DND-41 (cell line): ENCODE results near the gene NRXN2.

Experiments used
- ATAC-seq: fragments of 200-7000 bp; cut with Tn5 transposase; 3 replicates; pipeline ENCODE4 v1.9.1; 2021; ENCODE audit warnings: low read depth; ENCODE audit not compliant: insufficient read depth
- DNase-seq: peaks from one replicate; pipeline ENCODE4 v3.0.0-alpha.2; 2020
- H2AFZ ChIP-seq: 2 replicates; pipeline ENCODE4 v1.6.0; 2012; ENCODE audit warnings: low read depth, low read length
- H3K27ac ChIP-seq: 2 replicates; pipeline ENCODE4 v1.5.1; 2012; ENCODE audit warnings: low read length, inconsistent platforms
- H3K27me3 ChIP-seq: fragments of 200-600 bp; sonication (generic); 2 replicates; pipeline ENCODE4 v1.6.0; 2012; ENCODE audit warnings: low read length, mild to moderate bottlenecking, inconsistent platforms; ENCODE audit not compliant: insufficient read depth, poor library complexity
- H3K36me3 ChIP-seq: 2 replicates; pipeline ENCODE4 v1.5.1; 2012; ENCODE audit warnings: low read length, inconsistent platforms; ENCODE audit not compliant: insufficient read depth
- H3K4me1 ChIP-seq: 2 replicates; pipeline ENCODE4 v1.5.1; 2012; ENCODE audit warnings: mild to moderate bottlenecking, low read length; ENCODE audit not compliant: insufficient read depth
- H3K4me2 ChIP-seq: 2 replicates; pipeline ENCODE4 v1.6.0; 2012; ENCODE audit warnings: mild to moderate bottlenecking, moderate library complexity, low read length, inconsistent platforms; ENCODE audit not compliant: insufficient read depth
- H3K4me3 ChIP-seq, 2 experiments: fragments of 200-600 bp in 1 of 2; shearing (Covaris generic) in 1 of 2; 2 replicates each; pipeline ENCODE4 v1.5.1; 2012 to 2016; ENCODE audit warnings: inconsistent platforms in 2 of 2, low read length in 2 of 2, mild to moderate bottlenecking in 2 of 2, low read depth in 1 of 2, moderate library complexity in 1 of 2
- H3K79me2 ChIP-seq: 2 replicates; pipeline ENCODE4 v1.6.0; 2012; ENCODE audit warnings: low read length, inconsistent platforms; ENCODE audit not compliant: insufficient read depth
- H3K9ac ChIP-seq: 2 replicates; pipeline ENCODE4 v1.6.0; 2012; ENCODE audit warnings: low read depth, mild to moderate bottlenecking, inconsistent platforms, low read length, moderate library complexity
- H3K9me3 ChIP-seq: 2 replicates; pipeline ENCODE4 v1.5.1; 2012; ENCODE audit warnings: low read length, moderate library complexity, mild to moderate bottlenecking, inconsistent platforms; ENCODE audit not compliant: insufficient read depth, severe bottlenecking
- H4K20me1 ChIP-seq: 2 replicates; pipeline ENCODE4 v1.6.0; 2012; ENCODE audit warnings: low read length; ENCODE audit not compliant: insufficient read depth
- CTCF ChIP-seq: IDR thresholded peaks from 2 replicates; pipeline ENCODE4 v1.5.1; 2012; ENCODE audit warnings: borderline replicate concordance, low read length, moderate library complexity, mild to moderate bottlenecking; ENCODE audit not compliant: poor library complexity, severe bottlenecking; ENCODE audit errors: extremely low read depth
- EZH2 ChIP-seq: IDR thresholded peaks from 3 replicates; pipeline ENCODE4 v1.6.1; 2012; ENCODE audit warnings: borderline replicate concordance, low read depth, mild to moderate bottlenecking, moderate library complexity, low read length, inconsistent platforms; ENCODE audit not compliant: severe bottlenecking

Gene NRXN2

GRCh38 chr11:64648551-64648950 is 74.4 kb downstream of the NRXN2 start:
- Histone ChIP-seq H3K4me2 (no peak overlapping the region), H3K9me3 (no peaks in the 10 kb centered on the region), H4K20me1 (peaks cover 10% of the 10 kb centered on the region), H3K79me2 (no peaks in the 10 kb centered on the region), H3K27ac (no peak overlapping the region), H3K27me3 (peaks cover 27% of the 10 kb centered on the region), H3K36me3 (no peaks in the 10 kb centered on the region), H3K9ac (no peak overlapping the region), H3K4me1 (no peaks in the 10 kb centered on the region), H3K4me3 (no peak overlapping the region), H2AFZ (no peak overlapping the region)
- DNase-seq, result no peak
- no peak for ATAC-seq
- TF ChIP-seq CTCF (no peak), EZH2 (no peak)

GRCh38 chr11:64647019-64647779 is 75.8 kb downstream of the NRXN2 start:
- no peak overlapping the region for H3K27ac ChIP-seq
- H3K36me3 ChIP-seq, result no peaks in the 10 kb centered on the region
- H3K27me3 ChIP-seq, result peaks cover 38% of the 10 kb centered on the region
- H3K4me1 ChIP-seq, result no peaks in the 10 kb centered on the region
- H3K4me2 ChIP-seq, result no peak overlapping the region
- no peaks in the 10 kb centered on the region for H3K79me2 ChIP-seq
- no peak overlapping the region for H3K9ac ChIP-seq
- TF ChIP-seq CTCF, result no peak
- no peak overlapping the region for H3K4me3 ChIP-seq
- no peaks in the 10 kb centered on the region for H3K9me3 ChIP-seq
- DNase-seq, result no peak
- ATAC-seq, result no peak
- peaks cover 10% of the 10 kb centered on the region for H4K20me1 ChIP-seq
- no peak overlapping the region for H2AFZ ChIP-seq

GRCh38 chr11:64644647-64645275 is 78.2 kb downstream of the NRXN2 start:
- Histone ChIP-seq H3K27ac (no peak overlapping the region), H2AFZ (no peak overlapping the region), H3K4me2 (no peak overlapping the region), H3K9ac (no peak overlapping the region), H3K27me3 (peaks cover 61% of the 10 kb centered on the region), H3K9me3 (no peaks in the 10 kb centered on the region), H3K36me3 (no peaks in the 10 kb centered on the region), H4K20me1 (peaks cover 16% of the 10 kb centered on the region), H3K79me2 (no peaks in the 10 kb centered on the region), H3K4me1 (no peaks in the 10 kb centered on the region), H3K4me3 (no peak overlapping the region)
- TF ChIP-seq EZH2 (no peak), CTCF (peak; percentile 17)
- ATAC-seq, result peak; percentile 69; the same call in 2 of the 3 replicates
- DNase-seq, result no peak
